ENCODE measurements around the gene IRF8.

IRF8 gene

DNA sequence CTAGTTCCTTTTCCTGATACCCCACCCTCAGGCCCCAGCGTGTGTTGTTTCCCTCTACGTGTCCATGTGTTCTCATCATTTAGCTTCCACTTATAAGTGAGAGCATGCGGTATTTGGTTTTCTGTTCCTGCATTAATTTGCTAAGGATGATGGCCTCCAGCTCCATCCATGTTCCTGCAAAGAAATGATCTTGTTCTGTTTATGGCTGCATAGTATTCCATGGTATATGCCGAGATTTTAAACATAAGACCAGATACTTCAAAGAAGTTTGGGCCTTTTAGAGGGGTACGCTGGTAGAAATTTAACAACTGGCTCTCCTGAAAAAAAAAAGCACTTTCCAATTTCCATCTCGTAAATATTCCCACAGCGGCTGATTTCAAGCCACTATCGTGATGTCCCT is 59.8 kb downstream of the IRF8 start:
- DNase-seq (ENCODE audit: low read depth), result no peak

DNA sequence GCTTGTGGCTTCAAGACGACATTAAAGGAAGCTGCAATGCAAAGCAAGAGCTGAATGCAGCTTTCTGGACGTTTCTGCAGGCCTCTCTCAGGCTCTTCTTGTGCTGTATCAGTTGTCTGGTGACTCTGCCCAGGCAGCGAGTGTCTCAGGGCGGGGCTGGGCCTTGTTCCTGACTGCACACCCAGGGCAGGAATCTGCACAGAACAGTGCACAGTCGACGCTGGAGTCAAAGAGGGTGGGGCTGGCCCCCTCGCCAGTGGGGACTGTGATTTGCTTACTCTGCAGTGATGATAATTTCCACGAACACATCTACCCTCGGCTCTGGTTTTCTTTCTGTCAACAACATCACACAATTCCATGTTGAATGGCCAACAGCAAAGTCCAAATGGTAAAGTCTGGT is 60.7 kb downstream of the IRF8 start:
- DNase-seq (ENCODE audit: low read depth), result no peak

DNA sequence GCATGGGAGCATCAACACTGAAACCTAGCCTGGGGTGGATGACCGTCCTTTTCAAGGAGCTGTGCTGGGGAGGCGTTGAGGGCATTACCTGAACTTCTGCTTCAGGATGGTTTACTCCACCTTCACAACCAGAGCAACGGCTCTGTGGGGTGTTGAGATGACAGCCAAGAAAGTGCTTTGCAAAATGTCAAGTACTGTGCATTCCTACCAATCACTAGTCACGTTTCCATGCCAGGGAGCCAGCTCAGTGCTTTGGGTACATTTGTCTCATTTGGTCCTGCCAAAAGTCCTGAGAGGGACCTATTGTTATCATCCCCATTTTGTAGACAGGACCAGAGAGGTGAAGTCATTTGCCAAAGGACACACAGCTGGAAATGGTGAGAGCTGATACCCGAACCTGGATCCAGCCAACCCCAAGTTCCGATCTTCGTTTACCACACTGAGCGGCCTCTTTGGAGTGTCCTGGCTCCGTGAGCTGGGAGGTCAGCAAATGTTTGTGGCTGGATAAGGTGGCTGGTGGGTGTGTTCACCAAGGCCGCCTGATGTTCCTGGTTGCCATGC is 61.6 kb downstream of the IRF8 start:
- no peak for DNase-seq (ENCODE audit: low read depth)

DNA sequence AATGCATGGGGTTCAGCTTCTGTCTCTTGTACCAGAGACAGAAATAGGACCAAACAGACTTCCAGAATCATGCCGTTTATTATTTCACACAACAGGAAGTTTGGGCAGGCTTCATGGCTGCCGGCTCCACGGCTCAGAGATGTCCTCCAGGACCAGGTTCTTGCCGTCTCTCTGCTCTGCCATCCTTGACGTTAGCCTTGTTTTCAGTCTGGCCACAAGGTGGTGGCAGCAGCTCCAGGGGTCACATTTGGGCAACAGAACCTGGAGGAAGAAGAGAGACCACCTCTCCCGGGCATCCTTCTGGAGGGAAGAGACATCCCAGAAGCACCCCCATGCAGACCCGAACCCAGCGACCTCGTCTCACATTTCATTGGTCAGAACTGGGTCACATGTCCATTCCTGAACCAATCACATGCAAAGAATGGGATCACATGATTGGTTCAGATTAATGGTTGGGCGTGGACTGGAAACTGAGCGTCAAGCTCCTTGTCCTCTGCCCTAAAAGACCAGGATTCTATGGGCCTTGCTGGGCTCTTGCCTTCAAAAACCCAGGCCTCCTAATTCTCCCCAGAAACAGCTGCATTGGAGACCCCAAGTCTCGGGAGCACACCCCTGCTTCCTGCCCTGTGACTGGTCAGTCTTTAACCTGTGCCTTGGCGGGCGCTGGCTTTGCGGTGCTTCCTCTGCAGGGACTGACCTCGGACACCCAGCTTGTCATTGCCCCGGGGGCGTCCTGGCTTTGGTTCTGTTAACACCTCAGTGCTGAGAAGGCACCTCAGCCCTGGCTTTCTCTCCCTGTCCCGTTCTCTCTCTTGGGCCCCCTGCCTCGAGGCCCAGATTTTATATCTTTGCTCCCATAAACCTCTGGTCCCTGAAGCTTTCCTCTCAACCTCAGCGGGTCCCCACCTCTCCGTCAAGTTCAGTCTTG is 63.3 kb downstream of the IRF8 start:
- DNase-seq (ENCODE audit: low read depth), result no peak

DNA sequence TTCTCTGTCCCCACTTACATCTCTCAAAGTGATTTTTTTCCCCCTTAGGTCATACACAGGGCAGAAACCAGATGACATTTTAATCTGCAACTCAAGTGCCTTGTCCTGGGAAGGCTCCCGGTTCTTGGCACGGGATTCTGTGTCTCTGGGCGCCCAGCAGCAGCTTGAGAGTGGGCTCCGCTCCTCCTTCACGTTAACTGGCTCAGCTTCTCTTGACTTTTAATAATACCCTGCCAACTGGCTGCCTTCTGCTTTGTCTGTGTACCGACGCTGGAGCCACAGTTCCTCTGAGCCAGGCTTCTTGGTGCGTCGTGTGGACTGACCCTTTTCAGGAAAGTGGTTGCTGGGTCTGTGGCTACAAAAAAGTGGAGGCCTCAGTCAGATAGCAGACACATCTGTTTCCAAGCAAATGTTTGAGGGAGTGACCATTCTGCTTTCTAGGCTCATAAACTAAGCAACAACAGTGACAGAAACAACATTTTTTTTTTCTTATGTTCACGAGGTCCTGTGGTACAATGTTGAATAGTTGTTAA is 64.9 kb downstream of the IRF8 start:
- DNase-seq (ENCODE audit: low read depth), result no peak

DNA sequence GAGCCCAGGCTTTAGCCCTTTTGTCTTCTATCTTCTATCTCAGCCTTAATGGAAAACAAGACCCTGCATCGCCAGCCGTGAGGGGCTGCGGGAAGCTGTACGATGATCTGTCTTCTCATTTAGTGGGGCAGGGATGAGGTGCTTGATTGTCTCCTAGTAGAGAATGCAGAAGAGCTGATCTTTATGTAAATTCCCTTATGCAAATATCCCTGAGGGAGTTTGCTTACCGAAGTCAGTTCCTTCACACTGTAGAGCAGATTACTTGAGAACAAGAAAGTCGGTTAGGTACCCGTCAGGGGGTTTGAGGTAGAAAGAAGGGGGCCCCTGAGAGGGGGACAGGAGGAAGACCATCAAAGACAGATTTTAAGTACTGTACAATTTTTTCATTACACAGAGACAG is 66.2 kb downstream of the IRF8 start:
- DNase-seq (ENCODE audit: low read depth), result no peak

DNA sequence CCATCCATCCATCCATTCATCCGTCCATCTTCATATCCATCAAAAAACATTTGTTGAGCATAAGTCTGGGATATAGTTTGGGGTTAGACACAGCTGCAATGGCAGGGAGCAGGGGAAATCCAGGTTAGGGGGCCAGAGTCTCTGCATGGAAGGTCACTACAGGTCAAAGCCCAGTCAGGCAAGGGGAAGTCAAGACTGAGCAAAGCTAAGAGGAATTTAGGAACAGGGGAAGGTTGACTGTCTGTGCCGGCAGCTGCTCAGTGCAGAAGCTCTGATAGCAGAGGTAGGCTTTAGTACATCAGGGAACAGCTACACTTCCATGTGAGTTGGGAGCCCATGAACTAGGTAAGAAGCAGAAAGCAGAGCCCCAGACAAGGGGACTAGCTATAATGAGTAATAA is 68.1 kb downstream of the IRF8 start:
- DNase-seq (ENCODE audit: low read depth), result no peak

DNA sequence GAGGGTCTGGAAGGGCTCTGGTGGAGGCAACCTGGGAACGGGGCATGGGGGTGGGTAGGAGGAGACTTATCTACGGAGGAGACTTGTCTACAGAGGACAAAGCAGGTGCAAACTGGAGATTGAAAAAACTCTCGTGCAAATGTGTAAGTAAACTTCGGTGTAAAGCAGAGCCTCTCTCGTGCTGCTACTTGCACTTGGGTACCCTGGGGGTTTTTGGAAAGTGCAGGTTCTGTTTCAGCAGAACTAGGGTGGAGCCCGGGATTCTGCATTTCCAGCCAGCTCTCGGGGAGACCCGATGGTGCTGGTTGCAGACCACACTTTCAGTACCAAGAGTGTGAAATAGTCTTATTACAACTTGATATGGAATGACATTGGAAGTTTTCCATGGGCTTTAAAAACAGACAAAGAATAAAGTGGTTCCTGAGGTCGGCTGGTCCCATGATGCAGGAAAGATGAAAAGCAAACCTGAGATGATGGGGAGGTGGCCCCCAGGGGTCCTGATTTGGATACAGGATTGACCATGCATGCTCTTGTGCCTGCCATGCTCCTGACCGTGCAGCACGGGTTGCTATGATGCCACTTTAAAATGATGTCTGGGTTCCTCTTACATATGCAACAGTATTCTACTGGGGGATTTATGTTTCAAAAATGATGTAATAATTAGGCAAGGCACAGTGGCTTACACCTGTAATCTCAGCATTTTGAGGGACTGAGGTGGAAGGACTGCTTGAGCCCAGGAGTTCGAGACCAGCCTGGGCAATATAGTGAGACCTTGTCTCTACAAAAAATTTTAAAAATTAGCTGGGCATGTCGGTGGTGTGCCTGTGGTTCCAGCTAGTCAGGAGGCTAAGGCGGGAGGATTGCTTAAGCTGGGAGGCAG is 69.3 kb downstream of the IRF8 start:
- DNase-seq (ENCODE audit: low read depth), result no peak

DNA sequence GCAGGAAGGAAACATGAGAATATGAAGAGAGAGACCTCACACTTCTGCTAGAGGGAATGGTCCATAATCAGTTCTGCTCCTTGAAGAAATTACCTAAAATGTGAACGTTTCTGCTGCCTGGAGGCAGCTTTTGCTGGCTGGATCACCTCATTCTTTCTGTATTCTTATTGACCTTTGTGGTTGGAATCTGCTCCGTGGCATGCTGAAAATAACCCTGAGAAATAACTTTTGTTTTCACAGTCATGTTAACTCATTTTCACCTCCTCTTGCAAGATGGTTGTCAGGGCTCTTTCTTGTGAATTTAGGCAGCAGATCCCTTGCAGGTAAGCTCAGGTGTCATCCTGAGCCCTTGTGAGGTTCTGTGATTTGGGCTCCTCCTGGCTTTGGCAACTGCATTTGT is 70.2 kb downstream of the IRF8 start:
- DNase-seq (ENCODE audit: low read depth), result no peak

DNA sequence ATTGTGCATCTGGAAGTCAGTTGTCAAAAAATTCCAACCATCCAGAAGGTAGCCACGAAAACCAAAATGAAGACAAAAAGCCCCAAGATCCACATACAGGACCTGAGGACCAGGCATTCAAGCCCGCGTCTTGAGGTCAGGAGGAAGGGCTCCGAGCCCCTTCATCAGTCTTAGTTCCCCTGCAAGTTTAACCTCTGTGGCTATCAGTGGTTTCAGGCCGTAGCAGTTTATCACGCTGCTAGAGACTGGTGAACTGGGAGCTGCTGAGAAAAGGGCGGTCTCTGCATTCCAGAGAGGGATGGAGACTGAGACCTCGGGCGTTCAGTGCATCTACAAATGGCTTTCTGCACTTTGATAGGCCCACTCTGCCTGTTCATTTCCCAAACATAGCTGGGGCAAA is 70.6 kb downstream of the IRF8 start:
- no peak for DNase-seq (ENCODE audit: low read depth)

DNA sequence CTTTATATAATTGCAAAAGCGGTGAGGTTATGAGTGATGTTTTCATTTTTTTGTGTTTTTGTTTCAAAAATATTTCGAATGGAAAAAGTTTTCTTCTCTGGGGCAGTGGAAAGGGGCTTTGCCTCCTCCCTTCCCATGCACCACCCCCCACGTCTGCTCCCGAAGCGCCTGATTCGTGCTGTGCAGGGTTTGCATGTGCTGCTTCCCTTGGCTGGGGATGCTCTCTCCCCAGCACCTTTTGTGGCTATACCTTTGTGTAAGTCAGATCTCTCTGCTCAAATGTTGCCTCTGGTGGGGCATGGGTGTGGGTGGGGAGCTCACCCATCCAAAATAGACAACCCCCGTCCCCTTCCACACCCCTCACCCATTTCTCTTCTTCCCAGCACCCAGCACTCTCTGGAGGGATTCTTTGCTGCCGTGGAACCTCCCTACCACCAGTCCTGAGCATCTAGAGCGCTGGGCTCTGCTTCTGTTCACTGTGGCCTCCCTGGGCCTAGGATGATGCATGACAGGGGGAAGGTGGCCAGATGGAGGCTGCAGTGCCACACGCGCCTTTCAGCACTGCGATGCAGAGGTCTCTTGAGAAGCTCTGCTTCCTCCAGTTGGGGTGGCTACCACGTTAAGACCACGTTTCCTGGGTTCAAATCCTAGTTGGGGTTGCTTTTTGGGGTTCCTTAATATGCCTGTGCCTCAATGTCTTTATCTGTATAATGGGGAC is 71.2 kb downstream of the IRF8 start:
- DNase-seq (ENCODE audit: low read depth), result no peak

DNA sequence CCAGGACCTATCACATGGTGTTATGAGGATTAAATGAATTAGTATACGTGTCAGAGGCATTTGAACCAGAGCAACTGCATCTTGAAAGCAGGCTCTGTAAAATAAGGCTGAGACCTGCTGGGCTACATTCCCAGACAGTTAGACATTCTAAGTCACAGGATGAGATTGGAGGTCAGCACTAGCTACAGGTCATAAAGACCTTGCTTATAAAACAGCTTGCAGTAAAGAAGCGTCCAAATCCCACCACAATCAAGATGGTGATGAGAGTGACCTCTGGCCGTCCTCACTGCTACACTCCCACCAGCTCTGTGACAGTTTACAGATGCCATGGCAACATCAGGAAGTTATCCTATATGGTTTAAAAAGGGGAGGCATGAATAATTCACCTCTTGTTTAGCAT is 71.8 kb downstream of the IRF8 start:
- no peak for DNase-seq (ENCODE audit: low read depth)

Data from activated T-cell treated with anti-CD3 and anti-CD28 coated beads for 24 hours (primary cell).